HEK293 (cell line): ENCODE measurements around the gene ACOT12.

Source experiments
- CTCF ChIA-PET: fragments of 350-600 bp; formaldehyde crosslinking; extraction: SDS; loops from one replicate; lab custom pipeline; 2021; ENCODE audit warnings: antibody characterized with exemption; lab: Yijun Ruan, JAX
- POLR2A ChIA-PET: fragments of 300-600 bp; formaldehyde crosslinking; extraction: SDS; loops from one replicate; lab custom pipeline; 2020; ENCODE audit warnings: antibody characterized with exemption, inconsistent platforms; lab: Yijun Ruan, JAX
- H3K27ac ChIP-seq: fragments of 200-500 bp; sonication (Bioruptor generic); 2 replicates; pipeline ENCODE4 v1.5.1; 2014; ENCODE audit warnings: low read depth, low read length, control low read depth, inconsistent platforms; ENCODE audit errors: extremely low read depth
- H3K36me3 ChIP-seq, 2 experiments: fragments of 200-500 bp in 1 of 2; sonication (Bioruptor generic) in 1 of 2; 1 replicate in 1 of 2; 2 replicates in 1 of 2; pipeline ENCODE4 v1.5.1; 2014 to 2017; ENCODE audit warnings: inconsistent platforms in 2 of 2, low read length in 2 of 2; ENCODE audit not compliant: control insufficient read depth in 2 of 2, insufficient read depth in 1 of 2
- H3K4me1 ChIP-seq: fragments of 200-500 bp; sonication (Bioruptor generic); 2 replicates; pipeline ENCODE4 v1.5.1; 2014; ENCODE audit warnings: mild to moderate bottlenecking, low read length, inconsistent platforms; ENCODE audit not compliant: control insufficient read depth, insufficient read depth
- H3K4me3 ChIP-seq: 2 replicates; pipeline ENCODE4 v1.5.1; 2011; ENCODE audit warnings: low read depth, mild to moderate bottlenecking, control low read depth, low read length, moderate library complexity
- H3K9me3 ChIP-seq: fragments of 200-500 bp; sonication (Bioruptor generic); 2 replicates; pipeline ENCODE4 v1.5.1; 2014; ENCODE audit warnings: low read depth, low read length, inconsistent platforms; ENCODE audit not compliant: control insufficient read depth, insufficient read depth
- FEZF1 ChIP-seq: fragments of 450-650 bp; formaldehyde crosslinking; IDR thresholded peaks from 2 replicates; pipeline ENCODE4 v1.5.1; 2016; ENCODE audit warnings: missing biosample characterization, missing genetic modification characterization
- GLI2 ChIP-seq: fragments of 450-650 bp; formaldehyde crosslinking; IDR thresholded peaks from 2 replicates; pipeline ENCODE4; 2017; ENCODE audit warnings: missing biosample characterization, missing genetic modification characterization, low read depth, borderline replicate concordance
- OSR2 ChIP-seq: fragments of 450-650 bp; formaldehyde crosslinking; IDR thresholded peaks from 2 replicates; pipeline ENCODE4 v1.5.1; 2016; ENCODE audit warnings: missing biosample characterization, missing genetic modification characterization
- PRDM2 ChIP-seq: fragments of 450-650 bp; formaldehyde crosslinking; IDR thresholded peaks from 2 replicates; pipeline ENCODE4 v1.5.1; 2016; ENCODE audit warnings: missing biosample characterization, missing genetic modification characterization, borderline replicate concordance
- SP3 ChIP-seq: fragments of 450-650 bp; formaldehyde crosslinking; IDR thresholded peaks from 2 replicates; pipeline ENCODE4 v1.5.1; 2016; ENCODE audit warnings: missing biosample characterization, missing genetic modification characterization
- TRIM28 ChIP-seq: IDR thresholded peaks from 2 replicates; pipeline ENCODE4 v1.6.1; 2011; ENCODE audit warnings: low read length, control low read depth, borderline replicate concordance
- ZBTB21 ChIP-seq: fragments of 450-650 bp; formaldehyde crosslinking; IDR thresholded peaks from 2 replicates; pipeline ENCODE4 v1.5.1; 2017; ENCODE audit warnings: missing biosample characterization, missing genetic modification characterization
- ZNF10 ChIP-seq: fragments of 450-650 bp; formaldehyde crosslinking; IDR thresholded peaks from 2 replicates; pipeline ENCODE4 v1.5.1; 2017; ENCODE audit warnings: missing biosample characterization, missing genetic modification characterization
- ZNF140 ChIP-seq: fragments of 450-650 bp; formaldehyde crosslinking; IDR thresholded peaks from 2 replicates; pipeline ENCODE4 v1.5.1; 2016; ENCODE audit warnings: missing biosample characterization, missing genetic modification characterization
- ZNF24 ChIP-seq: fragments of 450-650 bp; formaldehyde crosslinking; IDR thresholded peaks from 2 replicates; pipeline ENCODE4 v1.5.1; 2016; ENCODE audit warnings: missing biosample characterization, missing genetic modification characterization
- ZNF280D ChIP-seq: fragments of 450-650 bp; formaldehyde crosslinking; IDR thresholded peaks from 2 replicates; pipeline ENCODE4 v1.5.1; 2016; ENCODE audit warnings: missing biosample characterization, missing genetic modification characterization
- ZNF292 ChIP-seq: fragments of 450-650 bp; formaldehyde crosslinking; IDR thresholded peaks from 2 replicates; pipeline ENCODE4 v1.5.1; 2016; ENCODE audit warnings: low read depth, missing biosample characterization, missing genetic modification characterization, borderline replicate concordance
- ZNF350 ChIP-seq: fragments of 450-650 bp; formaldehyde crosslinking; IDR thresholded peaks from 2 replicates; pipeline ENCODE4 v1.5.0; 2017; ENCODE audit warnings: missing biosample characterization, mild to moderate bottlenecking, missing genetic modification characterization
- ZNF518A ChIP-seq: fragments of 450-650 bp; formaldehyde crosslinking; conservative IDR thresholded peaks from 2 replicates; pipeline ENCODE4 v1.5.1; 2016; ENCODE audit warnings: low read depth, missing biosample characterization, missing genetic modification characterization
- ZNF521 ChIP-seq: fragments of 450-650 bp; formaldehyde crosslinking; IDR thresholded peaks from 2 replicates; pipeline ENCODE4 v1.5.1; 2017; ENCODE audit warnings: missing biosample characterization, mild to moderate bottlenecking, missing genetic modification characterization
- ZNF660 ChIP-seq: fragments of 450-650 bp; IDR thresholded peaks from 2 replicates; pipeline ENCODE4 v1.5.1; 2018; ENCODE audit warnings: missing biosample characterization, mild to moderate bottlenecking, missing genetic modification characterization
- ZNF701 ChIP-seq: fragments of 450-650 bp; formaldehyde crosslinking; IDR thresholded peaks from 2 replicates; pipeline ENCODE4 v1.5.1; 2016; ENCODE audit warnings: missing biosample characterization, missing genetic modification characterization
- ZSCAN30 ChIP-seq: fragments of 450-650 bp; IDR thresholded peaks from 2 replicates; pipeline ENCODE4 v1.5.1; 2018; ENCODE audit warnings: missing biosample characterization, mild to moderate bottlenecking, missing genetic modification characterization, moderate library complexity

ACOT12 gene

GRCh38 chr5:81308836-81309235, 85.1 kb downstream of the ACOT12 start (continued):
- no peak for TF ChIP-seq ZNF140 (tag by site-specific recombination)

- Histone ChIP-seq H3K36me3 (peaks cover 10 to 31% of the 10 kb centered on the region in 2 experiments), H3K4me1 (no peaks in the 10 kb centered on the region), H3K4me3 (no peak overlapping the region), H3K27ac (no peak overlapping the region), H3K9me3 (no peaks in the 10 kb centered on the region)
- TF ChIP-seq ZNF521 (tag by site-specific recombination) (no peak), ZNF292 (tag by site-specific recombination) (no peak), ZNF660 (tag by site-specific recombination) (no peak), ZNF24 (tag by site-specific recombination) (no peak), ZNF10 (tag by site-specific recombination) (no peak), ZSCAN30 (tag by site-specific recombination) (no peak), ZNF140 (tag by site-specific recombination) (no peak), SP3 (no peak), PRDM2 (no peak)
- CTCF ChIA-PET, result interaction anchor here (0.6 kb wide), 1 partner anchor 598 kb away, joined by 5 read pairs; no protein-coding TSS in a partner anchor
- POLR2A ChIA-PET, result no interaction called here
These were observed 88.1 kb downstream of the ACOT12 start for GRCh38 chr5:81305785-81306184.

GRCh38 chr5:81303563-81303962, 90.4 kb downstream of the ACOT12 start:
- Histone ChIP-seq H3K9me3 (no peaks in the 10 kb centered on the region), H3K4me1 (no peaks in the 10 kb centered on the region; the same call in 1 of the 2 replicates), H3K4me3 (no peak overlapping the region), H3K27ac (no peak overlapping the region), H3K36me3 (peaks cover 0 to 13% of the 10 kb centered on the region in 2 experiments; a peak in 2 of 3 replicates)
- CTCF ChIA-PET, result interaction anchor here (0.5 to 0.9 kb wide), 2 partner anchors 168 to 921 kb away, joined by 3 to 4 read pairs; no protein-coding TSS in a partner anchor
- POLR2A ChIA-PET, result interaction anchor here (0.6 to 1.1 kb wide), 2 partner anchors 28 to 97 kb away, joined by 3 to 4 read pairs; no protein-coding TSS in a partner anchor
- no peak for TF ChIP-seq TRIM28
- no peak for TF ChIP-seq ZNF518A
- no peak for TF ChIP-seq FEZF1
- TF ChIP-seq ZNF701, result no peak
- TF ChIP-seq GLI2, result no peak
- no peak for TF ChIP-seq ZNF350 (tag by site-specific recombination)
- no peak for TF ChIP-seq ZNF280D (tag by site-specific recombination)
- TF ChIP-seq OSR2, result no peak
- TF ChIP-seq ZBTB21 (tag by site-specific recombination), result no peak
